ENCODE measurements around the gene NAA16. TPM values are rescaled to one million over a fixed set of nuclear protein-coding genes. Genes with fewer than 3 reads are reported as not detected.

The NAA16 gene
- 6.2 to 8.6 TPM (median 8.0 TPM) in 5 replicates for total RNA-seq (2022; extraction: Qiagen RNA extraction)

DNA sequence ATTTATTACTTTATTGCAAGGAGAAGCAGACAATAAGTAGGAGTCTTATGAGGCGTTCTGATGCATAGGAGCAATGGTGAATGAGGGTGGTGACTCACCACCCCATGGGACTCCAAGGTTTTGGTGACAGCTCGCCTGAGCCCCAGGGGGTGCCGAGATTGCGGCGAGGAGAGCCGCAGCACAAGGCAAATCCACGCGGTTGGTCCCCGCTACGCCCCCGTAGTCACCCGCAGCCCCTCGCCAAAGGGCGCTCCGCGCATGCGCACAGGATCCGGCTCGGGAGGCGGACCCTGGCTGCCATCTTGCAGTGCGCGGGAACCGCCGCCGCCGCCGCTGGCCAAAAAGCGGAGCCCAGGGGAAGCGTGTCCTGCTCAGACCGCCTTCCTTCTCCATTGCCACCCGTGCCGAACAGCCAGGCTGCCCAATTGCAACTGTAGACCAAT, at the start of gene NAA16:
NAA16 (plus strand) TSS at position 305 of the 443 bp plus-strand sequence. CDS start 262 bp downstream, outside the sequence.

GRCh38 chr13:41263261-41263971, 47.7 kb upstream of the NAA16 start, which contains the start of gene MTRF1:
Gene MTRF1 (minus strand): TSS chr13:41263576. CDS start chr13:41260907, 2,669 bp downstream.

Other genes starting within 250 kb of the NAA16 start
- 7.8 to 9.5 TPM (median 8.0 TPM) in 5 replicates for gene WBP4, start 249.8 kb upstream of the NAA16 start, total RNA-seq (2022; extraction: Qiagen RNA extraction)
- gene KBTBD6, start 178.5 kb upstream of the NAA16 start, total RNA-seq (2022; extraction: Qiagen RNA extraction) = 4.5 to 5.8 TPM (median 5.0 TPM) in 5 replicates
- gene KBTBD7, start 116.7 kb upstream of the NAA16 start, total RNA-seq (2022; extraction: Qiagen RNA extraction) = 2.2 to 3.0 TPM (median 2.5 TPM) in 5 replicates
- 4.9 to 6.6 TPM (median 5.8 TPM) in 5 replicates for gene MTRF1, start 47.7 kb upstream of the NAA16 start, total RNA-seq (2022; extraction: Qiagen RNA extraction)
- 6.1 to 13.2 TPM (median 12.0 TPM) in 5 replicates for gene RGCC, start 146.3 kb downstream of the NAA16 start, total RNA-seq (2022; extraction: Qiagen RNA extraction)

All from A549 treated with Hydrocortisone at 1 μM for 4 hours (cell line).